Mononuclear cell (primary cell): ENCODE results near the gene ANKRD6. TPM values are rescaled to one million over a fixed set of nuclear protein-coding genes. Genes with fewer than 3 reads are reported as not detected.
A peak's percentile ranks its signal among the peaks of the same experiment; 100 is the strongest.
"Not testable (repeated sequence)": the region's sequence is repeated elsewhere in the genome, so short reads cannot be mapped to it uniquely, and the experiment has no call there.

Source experiments
- H3K27me3 ChIP-seq: 2 replicates; pipeline ENCODE4 v1.6.0; 2011; ENCODE audit warnings: low read length, control low read depth; ENCODE audit not compliant: insufficient read depth
- H3K4me1 ChIP-seq: 2 replicates; pipeline ENCODE4 v1.5.1; 2011; ENCODE audit warnings: mild to moderate bottlenecking, low read length, control low read depth; ENCODE audit not compliant: insufficient read depth
- H3K4me3 ChIP-seq: 2 replicates; pipeline ENCODE4 v1.5.1; 2011; ENCODE audit warnings: mild to moderate bottlenecking, low read length, moderate library complexity
- H3K9me3 ChIP-seq: 2 replicates; pipeline ENCODE4 v1.5.1; 2011; ENCODE audit warnings: low read depth, mild to moderate bottlenecking, control low read depth, low read length
- total RNA-seq: library from RNA; depleted of rRNA; stranded (reverse); fragments of >200 nt; gene quantifications from one replicate; pipeline ENCODE4 v1.2.3, GENCODE V29; 2012

The ANKRD6 gene
- total RNA-seq, 1 donor: 1.8 TPM

- H3K9me3 ChIP-seq, H3K4me3 ChIP-seq, H3K27me3 ChIP-seq: not testable (repeated sequence)
- peaks cover 15% of the 10 kb centered on the region for H3K4me1 ChIP-seq
Observed at GRCh38 chr6:89636412-89636811, 203.5 kb downstream of the ANKRD6 start.

- H3K27me3 ChIP-seq: no peaks in the 10 kb centered on the region
- H3K4me1 ChIP-seq: peaks cover 15% of the 10 kb centered on the region
- H3K4me3 ChIP-seq: peak overlapping the region; percentile 79
- H3K9me3 ChIP-seq: no peaks in the 10 kb centered on the region
Observed at GRCh38 chr6:89637960-89638319, 205.0 kb downstream of the ANKRD6 start.

- peak within 1 kb of the TSS; percentile 79 for H3K4me3 ChIP-seq
- peaks cover 15% of the 10 kb centered on the region for H3K4me1 ChIP-seq
- H3K27me3 ChIP-seq: no peaks in the 10 kb centered on the region
- H3K9me3 ChIP-seq: no peaks in the 10 kb centered on the region
Observed at GRCh38 chr6:89638320-89639195, 205.6 kb downstream of the ANKRD6 start, which contains the start of gene LYRM2. LYRM2 (minus strand) TSS chr6:89638747; CDS start chr6:89638716, 31 bp downstream.

GRCh38 chr6:89640804-89641203 is 207.9 kb downstream of the ANKRD6 start:
- H3K9me3 ChIP-seq: no peaks in the 10 kb centered on the region
- no peaks in the 10 kb centered on the region for H3K27me3 ChIP-seq
- H3K4me1 ChIP-seq: peaks cover 15% of the 10 kb centered on the region
- no peak overlapping the region for H3K4me3 ChIP-seq

- not testable (repeated sequence) for H3K4me3 ChIP-seq, H3K9me3 ChIP-seq, H3K27me3 ChIP-seq
- peaks cover 15% of the 10 kb centered on the region for H3K4me1 ChIP-seq
Observed at GRCh38 chr6:89641581-89641980, 208.6 kb downstream of the ANKRD6 start.

GRCh38 chr6:89642956-89643355 is 210.0 kb downstream of the ANKRD6 start:
- no peak overlapping the region for H3K4me3 ChIP-seq
- peaks cover 10% of the 10 kb centered on the region for H3K4me1 ChIP-seq
- no peaks in the 10 kb centered on the region for H3K27me3 ChIP-seq
- no peaks in the 10 kb centered on the region for H3K9me3 ChIP-seq

- Histone ChIP-seq H3K4me1 (peaks cover 9% of the 10 kb centered on the region), H3K9me3 (no peaks in the 10 kb centered on the region), H3K4me3 (no peak overlapping the region), H3K27me3 (no peaks in the 10 kb centered on the region)
Observed at GRCh38 chr6:89643406-89643805, 210.5 kb downstream of the ANKRD6 start.

GRCh38 chr6:89644864-89645263 is 211.9 kb downstream of the ANKRD6 start:
- Histone ChIP-seq H3K4me1 (no peaks in the 10 kb centered on the region), H3K4me3 (no peak overlapping the region), H3K9me3 (no peaks in the 10 kb centered on the region), H3K27me3 (no peaks in the 10 kb centered on the region)

GRCh38 chr6:89649682-89650081 is 216.7 kb downstream of the ANKRD6 start:
- Histone ChIP-seq H3K4me3 (no peak overlapping the region), H3K27me3 (no peaks in the 10 kb centered on the region), H3K9me3 (no peaks in the 10 kb centered on the region), H3K4me1 (no peaks in the 10 kb centered on the region)

- Histone ChIP-seq H3K4me1 (no peaks in the 10 kb centered on the region), H3K9me3 (no peaks in the 10 kb centered on the region), H3K27me3 (no peaks in the 10 kb centered on the region), H3K4me3 (no peak overlapping the region)
Observed at GRCh38 chr6:89650579-89650978, 217.6 kb downstream of the ANKRD6 start.

- H3K9me3 ChIP-seq: no peaks in the 10 kb centered on the region
- no peak overlapping the region for H3K4me3 ChIP-seq
- no peaks in the 10 kb centered on the region for H3K27me3 ChIP-seq
- no peaks in the 10 kb centered on the region for H3K4me1 ChIP-seq
Observed at GRCh38 chr6:89655122-89655521, 222.2 kb downstream of the ANKRD6 start.

GRCh38 chr6:89657445-89658158 is 224.7 kb downstream of the ANKRD6 start:
- Histone ChIP-seq H3K4me3 (no peak overlapping the region), H3K4me1 (no peaks in the 10 kb centered on the region), H3K9me3 (no peaks in the 10 kb centered on the region), H3K27me3 (no peaks in the 10 kb centered on the region)

- no peaks in the 10 kb centered on the region for H3K4me1 ChIP-seq
- H3K4me3 ChIP-seq: no peak overlapping the region
- H3K27me3 ChIP-seq: no peaks in the 10 kb centered on the region
- no peaks in the 10 kb centered on the region for H3K9me3 ChIP-seq
Observed at GRCh38 chr6:89660981-89661380, 228.0 kb downstream of the ANKRD6 start.

- Histone ChIP-seq H3K27me3 (no peaks in the 10 kb centered on the region), H3K4me1 (no peaks in the 10 kb centered on the region), H3K4me3 (no peak overlapping the region), H3K9me3 (no peaks in the 10 kb centered on the region)
Observed at GRCh38 chr6:89661559-89661958, 228.6 kb downstream of the ANKRD6 start.

- no peaks in the 10 kb centered on the region for H3K4me1 ChIP-seq
- H3K4me3 ChIP-seq: no peak overlapping the region
- H3K9me3 ChIP-seq: no peaks in the 10 kb centered on the region
- no peaks in the 10 kb centered on the region for H3K27me3 ChIP-seq
Observed at GRCh38 chr6:89662659-89663223, 229.8 kb downstream of the ANKRD6 start.
